ENCODE results near the gene WNT3A.
A peak's percentile ranks its signal among the peaks of the same experiment; 100 is the strongest.
"Not testable (repeated sequence)": the region's sequence is repeated elsewhere in the genome, so short reads cannot be mapped to it uniquely, and the experiment has no call there.

The WNT3A gene, protein sequence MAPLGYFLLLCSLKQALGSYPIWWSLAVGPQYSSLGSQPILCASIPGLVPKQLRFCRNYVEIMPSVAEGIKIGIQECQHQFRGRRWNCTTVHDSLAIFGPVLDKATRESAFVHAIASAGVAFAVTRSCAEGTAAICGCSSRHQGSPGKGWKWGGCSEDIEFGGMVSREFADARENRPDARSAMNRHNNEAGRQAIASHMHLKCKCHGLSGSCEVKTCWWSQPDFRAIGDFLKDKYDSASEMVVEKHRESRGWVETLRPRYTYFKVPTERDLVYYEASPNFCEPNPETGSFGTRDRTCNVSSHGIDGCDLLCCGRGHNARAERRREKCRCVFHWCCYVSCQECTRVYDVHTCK

DNA sequence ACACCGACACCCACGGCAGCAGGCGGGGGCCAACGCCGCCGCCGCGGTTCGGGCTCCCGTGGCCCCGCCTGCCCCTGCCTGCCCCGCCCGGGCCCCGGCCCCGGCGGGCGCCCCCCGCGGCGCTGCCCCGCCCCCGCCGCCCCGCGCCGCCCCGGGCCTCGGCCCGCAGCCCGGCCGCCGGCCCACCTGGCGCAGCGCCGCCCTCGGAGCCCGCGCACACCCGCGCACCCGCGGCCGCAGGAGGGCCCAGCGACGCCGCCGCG is at the start of gene WNT3A:
Gene WNT3A (plus strand): TSS at position 213 of the 263 bp plus-strand sequence. CDS start 131 bp downstream, outside the sequence.
- TF ChIP-seq, protein P1, sequence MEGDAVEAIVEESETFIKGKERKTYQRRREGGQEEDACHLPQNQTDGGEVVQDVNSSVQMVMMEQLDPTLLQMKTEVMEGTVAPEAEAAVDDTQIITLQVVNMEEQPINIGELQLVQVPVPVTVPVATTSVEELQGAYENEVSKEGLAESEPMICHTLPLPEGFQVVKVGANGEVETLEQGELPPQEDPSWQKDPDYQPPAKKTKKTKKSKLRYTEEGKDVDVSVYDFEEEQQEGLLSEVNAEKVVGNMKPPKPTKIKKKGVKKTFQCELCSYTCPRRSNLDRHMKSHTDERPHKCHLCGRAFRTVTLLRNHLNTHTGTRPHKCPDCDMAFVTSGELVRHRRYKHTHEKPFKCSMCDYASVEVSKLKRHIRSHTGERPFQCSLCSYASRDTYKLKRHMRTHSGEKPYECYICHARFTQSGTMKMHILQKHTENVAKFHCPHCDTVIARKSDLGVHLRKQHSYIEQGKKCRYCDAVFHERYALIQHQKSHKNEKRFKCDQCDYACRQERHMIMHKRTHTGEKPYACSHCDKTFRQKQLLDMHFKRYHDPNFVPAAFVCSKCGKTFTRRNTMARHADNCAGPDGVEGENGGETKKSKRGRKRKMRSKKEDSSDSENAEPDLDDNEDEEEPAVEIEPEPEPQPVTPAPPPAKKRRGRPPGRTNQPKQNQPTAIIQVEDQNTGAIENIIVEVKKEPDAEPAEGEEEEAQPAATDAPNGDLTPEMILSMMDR (conservative IDR thresholded peaks at IDR 0.05), result no peak
- no peak for TF ChIP-seq ZFX (IDR thresholded peaks at IDR 0.05)
- H3K27ac ChIP-seq, result no peak within 1 kb of the TSS

DNA sequence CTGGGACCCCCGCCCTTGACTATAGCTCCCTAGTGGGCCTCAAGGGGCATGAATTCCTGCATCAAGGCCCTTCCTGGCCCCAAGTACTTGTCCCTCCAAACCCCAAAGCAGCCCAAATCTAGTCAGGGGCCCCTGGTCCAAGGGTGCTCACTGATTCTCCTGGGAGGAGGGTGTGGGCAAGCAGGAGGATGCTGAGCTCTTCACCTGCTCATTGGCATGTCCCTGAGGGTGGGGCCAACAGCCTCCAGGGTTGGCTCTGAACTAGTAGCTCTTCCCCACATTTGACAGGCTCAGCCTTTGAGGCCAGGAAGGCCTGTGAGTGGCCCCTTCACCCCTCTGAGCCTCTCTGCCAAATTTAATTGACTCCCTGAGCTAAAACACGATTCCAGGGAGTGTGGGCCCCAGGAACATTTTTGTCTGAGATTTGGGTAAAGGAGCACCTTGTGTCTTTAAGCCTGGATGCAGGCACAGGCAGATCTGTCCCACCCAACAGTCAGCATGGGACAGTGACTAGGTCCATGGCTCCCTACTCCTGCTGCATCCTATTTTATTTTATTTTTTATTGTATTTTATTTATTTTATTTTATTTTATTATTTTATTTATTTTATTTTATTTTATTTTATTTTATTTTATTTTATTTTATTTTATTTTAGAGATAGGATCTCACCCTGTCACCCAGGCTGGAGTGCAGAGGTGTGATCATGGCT is 48.0 kb upstream of the WNT3A start:
- TF ChIP-seq, protein P1 (conservative IDR thresholded peaks at IDR 0.05), result no peak
- no peak for TF ChIP-seq ZFX (IDR thresholded peaks at IDR 0.05)
- no peak overlapping the region for H3K27ac ChIP-seq

DNA sequence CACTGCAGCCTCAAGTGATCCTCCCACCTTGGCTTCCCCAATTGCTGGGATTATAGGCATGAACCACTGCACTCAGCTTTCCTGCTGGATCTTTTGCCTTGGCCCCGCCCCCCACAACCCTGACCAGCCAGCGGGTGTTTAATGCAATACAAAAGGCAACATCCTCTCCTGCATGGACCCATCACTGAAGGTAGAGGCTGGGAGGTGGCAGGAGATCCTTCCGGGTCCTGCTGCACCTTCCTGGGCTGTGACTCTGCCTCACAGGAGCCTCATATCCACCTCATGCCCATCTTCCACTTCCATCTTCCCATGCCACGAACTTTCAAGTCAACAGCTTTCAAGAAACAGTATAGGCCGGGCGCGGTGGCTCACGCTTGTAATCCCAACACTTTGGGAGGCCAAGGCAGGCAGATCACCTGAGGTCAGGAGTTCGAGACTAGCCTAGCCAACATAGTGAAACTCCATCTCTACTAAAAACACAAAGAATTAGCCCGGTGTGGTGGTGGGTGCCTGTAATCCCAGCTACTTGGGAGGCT is 47.4 kb upstream of the WNT3A start:
- H3K27ac ChIP-seq, result no peak overlapping the region
- TF ChIP-seq, protein P1 (conservative IDR thresholded peaks at IDR 0.05), result no peak
- TF ChIP-seq ZFX (IDR thresholded peaks at IDR 0.05), result no peak

DNA sequence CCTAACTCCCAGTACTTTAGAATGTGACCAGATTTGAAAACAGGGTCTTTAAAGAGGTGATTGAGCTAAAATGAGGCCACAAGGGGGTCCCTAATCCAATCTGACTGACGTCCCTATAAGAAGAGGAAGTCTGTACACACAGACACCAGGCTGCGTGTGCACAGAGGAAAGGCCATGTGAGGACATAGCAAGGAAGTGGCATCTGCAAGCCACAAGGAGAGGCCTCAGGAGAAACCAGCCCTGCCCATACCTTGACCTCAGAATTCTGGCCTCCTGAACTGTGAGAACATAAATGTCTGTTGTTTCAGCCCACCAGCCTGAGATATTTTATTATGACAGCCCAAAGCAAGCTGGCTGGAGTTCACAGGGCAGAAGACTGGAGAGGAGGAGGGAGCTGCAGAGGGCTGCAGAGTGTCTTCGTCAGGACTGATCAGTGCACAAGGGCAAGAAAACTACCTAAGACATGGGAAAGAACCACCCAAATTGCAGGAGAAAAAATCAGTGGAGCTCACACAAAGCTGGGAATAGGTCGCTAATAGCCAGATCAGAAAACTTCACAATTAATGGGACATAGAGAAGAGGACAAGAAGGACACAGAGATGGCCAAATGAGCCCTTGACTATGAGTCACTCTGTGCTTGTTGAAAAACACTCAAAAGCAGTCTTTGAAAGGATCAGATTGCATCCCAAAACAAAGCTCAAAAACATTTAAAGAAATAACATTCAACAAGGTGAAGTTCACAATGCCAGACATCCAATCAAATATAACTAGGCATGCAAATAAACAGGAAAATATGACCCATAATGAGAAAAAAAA is 44.9 kb upstream of the WNT3A start:
- H3K27ac ChIP-seq, result no peak overlapping the region
- TF ChIP-seq, protein P1 (conservative IDR thresholded peaks at IDR 0.05), result no peak
- no peak for TF ChIP-seq ZFX (IDR thresholded peaks at IDR 0.05)

DNA sequence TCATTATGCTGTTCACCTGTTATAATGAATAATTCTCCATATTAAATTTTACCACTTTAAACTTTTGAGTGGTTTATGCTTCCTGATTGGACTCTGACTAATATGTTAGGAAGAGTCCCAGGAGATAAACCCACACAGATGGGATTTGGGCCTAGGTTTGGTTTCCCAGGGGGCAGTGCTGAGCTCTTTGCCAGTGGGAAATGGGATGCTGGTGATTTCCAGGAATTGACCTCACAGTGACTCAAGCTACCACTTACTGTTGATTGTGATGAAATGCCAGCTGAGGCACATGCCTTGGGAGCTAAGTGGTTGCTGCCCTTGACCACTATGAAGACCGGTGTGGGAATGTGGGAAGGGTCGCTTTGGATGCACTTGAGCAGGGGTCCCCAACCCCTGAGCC is 40.1 kb upstream of the WNT3A start:
- not testable (repeated sequence) for H3K27ac ChIP-seq
- TF ChIP-seq, protein P1 (conservative IDR thresholded peaks at IDR 0.05), result peak; percentile 14; the same call in 1 of the 2 replicates

DNA sequence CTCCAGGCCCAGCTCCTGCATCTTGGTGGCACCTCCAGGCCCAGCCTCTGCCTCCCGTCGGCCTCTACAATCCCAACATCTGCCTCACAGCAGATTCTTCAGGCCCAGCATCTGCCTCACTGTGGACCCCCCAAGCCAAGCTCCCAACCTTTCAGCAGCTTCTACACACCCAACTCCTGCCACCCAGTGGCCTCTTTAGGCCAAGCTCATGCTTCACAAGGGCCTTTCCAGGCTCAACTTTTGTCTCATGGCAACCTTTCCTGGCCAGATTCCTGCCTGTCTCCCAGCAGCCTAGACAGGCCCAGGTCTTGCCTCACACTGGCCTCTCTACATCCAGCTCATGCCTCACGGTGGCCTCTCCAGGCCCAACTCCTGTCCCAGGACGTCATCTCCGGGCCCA is 39.0 kb upstream of the WNT3A start:
- not testable (repeated sequence) for H3K27ac ChIP-seq

DNA sequence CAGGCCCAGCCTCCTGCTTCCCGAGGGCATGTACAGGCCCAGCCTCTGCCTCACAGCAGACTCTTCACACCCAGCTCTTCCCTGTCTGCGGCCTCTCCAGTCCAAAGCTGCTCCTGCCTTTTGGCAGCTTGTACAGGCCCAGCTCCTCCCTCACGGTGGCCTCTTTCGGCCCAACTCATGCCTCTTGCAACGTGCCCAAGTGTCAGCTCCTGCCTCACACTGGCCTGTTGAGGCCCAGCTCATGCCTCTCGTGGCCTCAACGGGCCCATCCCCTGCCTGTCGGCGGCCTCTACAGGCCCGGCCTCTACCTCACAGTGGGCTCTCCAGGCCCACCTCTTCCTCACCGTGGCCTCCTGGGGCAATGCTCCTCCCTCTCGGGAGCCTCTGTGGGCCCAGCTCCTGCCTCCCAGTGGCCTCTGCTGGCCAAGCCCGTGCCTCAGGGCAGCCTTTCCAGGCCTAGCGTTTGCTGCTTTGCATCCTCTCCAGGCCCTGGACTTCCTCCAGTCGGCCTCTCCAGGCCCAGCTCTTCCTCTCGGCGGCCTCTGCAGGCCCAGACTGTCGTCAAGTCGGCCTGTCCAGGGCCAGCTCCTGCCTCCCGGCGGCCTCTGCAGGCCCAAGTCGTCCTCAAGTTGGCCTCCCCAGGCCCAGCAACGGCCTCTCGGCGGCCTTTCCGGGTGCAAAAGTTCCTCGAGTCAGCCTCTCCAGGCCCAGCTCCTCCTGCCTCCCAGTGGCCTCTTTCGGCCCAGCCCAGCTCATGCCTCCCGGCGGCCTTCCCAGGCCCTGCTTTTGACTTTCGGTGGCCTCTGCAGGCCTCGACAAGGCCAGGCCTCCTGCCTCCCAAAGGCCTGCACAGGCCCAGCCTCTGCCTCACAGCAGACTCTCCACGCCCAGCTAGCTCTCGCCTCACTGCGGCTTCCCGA is 36.5 kb upstream of the WNT3A start:
- H3K27ac ChIP-seq, result not testable (repeated sequence)

DNA sequence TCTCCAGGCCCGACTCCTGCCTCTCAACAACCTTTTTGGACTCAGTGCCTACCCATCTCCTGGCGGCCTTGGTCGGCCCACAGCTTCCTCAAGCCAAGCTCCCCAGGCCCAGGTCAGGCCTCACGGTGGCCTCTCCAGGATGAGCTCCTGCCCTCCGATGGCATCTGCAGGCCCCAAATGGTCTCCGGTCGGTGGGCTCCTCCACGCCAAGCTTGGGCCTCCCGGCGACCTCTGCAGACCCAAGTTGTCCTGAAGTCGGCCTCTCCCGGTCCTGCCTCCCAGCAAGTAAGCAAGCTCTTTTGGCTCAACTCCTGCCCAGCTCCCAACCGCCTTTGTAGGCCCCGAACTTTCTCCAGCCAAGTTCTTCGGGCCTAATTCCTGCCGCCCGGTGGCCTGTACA is 35.6 kb upstream of the WNT3A start:
- not testable (repeated sequence) for H3K27ac ChIP-seq

DNA sequence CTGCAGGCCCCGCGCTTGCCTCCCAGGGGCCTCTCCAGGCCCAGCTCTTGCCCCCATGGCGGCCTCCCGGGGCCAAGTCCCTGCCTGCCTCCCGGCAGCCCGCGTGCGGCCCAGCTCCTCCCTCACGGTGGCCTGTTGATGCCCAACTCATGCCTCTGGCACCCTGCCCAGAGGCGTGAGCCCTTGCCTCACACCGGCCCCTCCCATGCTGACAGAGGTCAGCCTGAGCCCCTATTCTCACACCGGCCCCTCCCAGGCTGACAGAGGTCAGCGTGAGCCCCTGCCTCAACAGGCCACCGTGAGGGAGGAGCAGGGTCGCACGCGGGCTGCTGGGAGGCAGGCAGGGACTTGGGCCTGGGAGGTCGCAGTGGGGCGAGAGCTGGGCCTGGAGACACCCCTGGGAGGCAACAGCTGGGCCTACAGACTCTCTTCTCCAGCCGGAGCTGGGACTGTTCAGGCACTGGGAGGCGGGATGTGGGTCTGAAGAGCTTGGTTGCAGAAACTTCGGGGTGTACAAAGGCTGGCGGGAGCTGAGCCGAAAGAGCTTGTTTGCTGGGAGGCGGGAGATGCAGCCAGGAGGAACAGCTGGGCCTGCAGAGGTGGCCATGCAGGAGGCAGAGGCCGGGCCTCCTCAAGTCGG is 35.0 kb upstream of the WNT3A start:
- H3K27ac ChIP-seq, result not testable (repeated sequence)

DNA sequence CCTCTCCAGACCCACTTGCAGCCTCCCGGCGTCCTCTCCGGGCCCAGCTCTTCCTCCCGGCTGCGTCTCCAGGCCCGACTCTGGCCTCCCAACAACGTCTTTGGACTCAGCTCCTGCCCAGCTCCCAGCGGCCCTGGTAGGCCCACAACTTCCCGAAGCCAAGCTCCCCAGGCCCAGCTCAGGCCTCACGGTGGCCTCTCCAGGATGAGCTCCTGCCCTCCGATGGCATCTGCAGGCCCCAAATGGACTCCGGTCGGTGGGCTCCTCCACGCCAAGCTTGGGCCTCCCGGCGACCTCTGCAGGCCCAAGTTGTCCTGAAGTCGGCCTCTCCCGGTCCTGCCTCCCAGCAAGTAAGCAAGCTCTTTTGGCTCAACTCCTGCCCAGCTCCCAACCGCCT is 34.5 kb upstream of the WNT3A start:
- not testable (repeated sequence) for H3K27ac ChIP-seq

DNA sequence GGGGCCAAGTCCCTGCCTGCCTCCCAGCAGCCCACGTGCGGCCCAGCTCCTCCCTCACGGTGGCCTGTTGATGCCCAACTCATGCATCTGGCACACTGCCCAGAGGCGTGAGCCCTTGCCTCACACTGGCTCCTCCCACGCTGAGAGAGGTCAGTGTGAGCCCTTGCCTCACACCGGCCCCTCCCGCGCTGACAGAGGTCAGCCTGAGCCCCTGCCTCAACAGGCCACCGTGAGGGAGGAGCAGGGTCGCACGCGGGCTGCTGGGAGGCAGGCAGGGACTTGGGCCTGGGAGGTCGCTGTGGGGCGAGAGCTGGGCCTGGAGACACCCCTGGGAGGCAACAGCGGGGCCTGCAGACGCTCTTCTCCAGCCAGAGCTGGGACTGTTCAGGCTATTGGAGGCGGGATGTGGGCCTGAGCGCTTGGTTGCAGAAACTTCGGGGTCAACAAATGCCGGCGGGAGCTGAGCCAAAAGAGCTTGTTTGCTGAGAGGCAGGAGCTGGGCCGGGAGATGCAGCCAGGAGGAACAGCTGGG is 33.9 kb upstream of the WNT3A start:
- H3K27ac ChIP-seq, result not testable (repeated sequence)

DNA sequence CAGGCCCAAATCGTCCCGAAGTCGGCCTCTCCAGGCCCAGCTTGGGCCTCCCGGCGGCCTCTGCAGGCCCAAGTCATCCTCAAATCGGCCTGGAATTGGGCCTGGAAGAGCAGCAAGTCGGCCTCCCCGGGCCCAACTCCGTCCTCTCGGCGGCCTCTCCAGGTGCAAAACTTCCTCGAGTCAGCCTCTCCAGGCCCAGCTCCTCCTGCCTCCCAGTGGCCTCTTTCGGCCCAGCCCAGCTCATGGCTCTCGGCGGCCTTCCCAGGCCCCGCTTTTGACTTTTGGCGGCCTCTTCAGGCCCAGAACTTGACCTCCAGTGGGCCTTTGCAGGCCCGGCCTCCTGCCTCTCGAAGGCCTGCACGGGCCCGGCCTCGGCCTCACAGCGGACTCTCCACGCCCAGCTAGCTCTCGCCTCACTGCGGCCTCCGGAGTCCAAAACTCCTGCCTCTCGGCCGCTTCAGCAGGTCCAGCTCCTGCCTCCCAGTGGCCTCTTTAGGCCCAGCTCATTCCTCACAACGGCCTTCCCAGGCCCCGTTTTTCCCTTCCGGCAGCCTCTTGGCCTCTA is 33.0 kb upstream of the WNT3A start:
- H3K27ac ChIP-seq, result not testable (repeated sequence)

Data from C4-2B (cell line).